Fibroblast of the aortic adventitia (primary cell): ENCODE results near the gene HKDC1. TPM values are rescaled to one million over a fixed set of nuclear protein-coding genes. Genes with fewer than 3 reads are reported as not detected.

Source experiments
- DNase-seq: peaks from one replicate; pipeline ENCODE4 v3.0.0-alpha.2; 2010; ENCODE audit warnings: low read depth
- H3K4me3 ChIP-seq: 2 replicates; pipeline ENCODE4 v1.5.1; 2011; ENCODE audit warnings: low read depth, mild to moderate bottlenecking, control low read depth, low read length, moderate library complexity
- CTCF ChIP-seq: IDR thresholded peaks from 2 replicates; pipeline ENCODE4 v1.5.1; 2011; ENCODE audit warnings: mild to moderate bottlenecking, low read length, control low read depth, inconsistent platforms; ENCODE audit not compliant: insufficient read depth
- total RNA-seq: library from RNA; depleted of rRNA; stranded (reverse); fragments of >200 nt; gene quantifications from 2 replicates; pipeline ENCODE4 v1.2.3, GENCODE V29; 2012; ENCODE audit warnings: low replicate concordance

HKDC1 gene
- total RNA-seq, 1 donor, result 0.09 TPM

- DNase-seq, result no peak
- TF ChIP-seq CTCF, result no peak
- no peak overlapping the region for H3K4me3 ChIP-seq
These were observed 10.2 kb upstream of the HKDC1 start for GRCh38 chr10:69209787-69210484.

DNA sequence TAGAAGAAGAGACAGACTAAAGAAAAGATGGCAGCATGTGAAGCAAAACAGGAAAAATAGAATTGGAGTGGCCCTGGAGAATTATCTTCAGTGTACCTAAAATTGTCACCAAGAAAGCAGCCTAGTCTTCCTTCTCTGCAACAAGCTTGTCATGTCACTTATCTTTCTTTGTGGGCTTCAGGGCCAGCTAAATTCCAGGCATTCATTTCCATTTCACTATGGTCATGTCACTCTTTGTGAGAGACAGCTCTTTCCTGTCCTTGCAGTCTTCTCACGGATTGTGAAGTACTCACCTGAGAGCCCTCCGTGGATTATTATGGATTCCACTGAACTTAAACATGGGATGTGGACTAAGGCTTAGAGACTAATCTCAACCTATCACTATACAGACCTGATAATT lies 9.0 kb upstream of the HKDC1 start:
- H3K4me3 ChIP-seq, result no peak overlapping the region
- no peak for DNase-seq
- TF ChIP-seq CTCF, result no peak

DNA sequence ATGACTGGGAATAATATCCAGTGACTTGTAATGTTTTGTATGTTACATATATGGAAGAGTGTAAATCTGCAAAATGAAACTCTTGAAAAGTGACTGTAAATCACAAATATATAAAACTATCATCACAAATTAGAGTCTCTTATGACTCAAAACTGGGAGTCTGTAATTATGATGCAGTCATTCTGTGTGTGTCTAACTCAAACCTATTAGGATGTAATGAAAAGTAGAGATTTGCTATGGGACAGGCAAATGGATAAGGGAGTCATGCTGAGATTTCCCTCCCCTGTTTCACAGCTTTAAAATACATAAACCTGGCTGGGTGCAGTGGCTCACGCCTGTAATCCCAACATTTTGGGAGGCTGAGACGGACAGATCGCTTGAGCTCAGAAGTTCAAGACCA lies 8.6 kb upstream of the HKDC1 start:
- TF ChIP-seq CTCF, result no peak
- no peak overlapping the region for H3K4me3 ChIP-seq
- DNase-seq, result no peak

- DNase-seq, result peak; percentile 63
- no peak overlapping the region for H3K4me3 ChIP-seq
These were observed 6.4 kb upstream of the HKDC1 start for GRCh38 chr10:69213591-69214311.

GRCh38 chr10:69214666-69215131 lies 5.4 kb upstream of the HKDC1 start:
- DNase-seq, result no peak
- no peak overlapping the region for H3K4me3 ChIP-seq
- no peak for TF ChIP-seq CTCF

More at GRCh38 chr10:69213591-69214311, 6.4 kb upstream of the HKDC1 start:
- no peak for TF ChIP-seq CTCF

- DNase-seq, result no peak
- H3K4me3 ChIP-seq, result no peak overlapping the region
These were observed 4.5 kb upstream of the HKDC1 start for GRCh38 chr10:69215405-69216171.

More at GRCh38 chr10:69215405-69216171, 4.5 kb upstream of the HKDC1 start:
- no peak for TF ChIP-seq CTCF
